Raji (cell line): ENCODE data around the gene SRC.

Experiments used
- POLR2A ChIP-seq: IDR thresholded peaks from 2 replicates; pipeline ENCODE4 v1.6.1; 2011; ENCODE audit warnings: low read depth, low read length, control low read depth; ENCODE audit not compliant: insufficient read depth

Gene SRC

DNA sequence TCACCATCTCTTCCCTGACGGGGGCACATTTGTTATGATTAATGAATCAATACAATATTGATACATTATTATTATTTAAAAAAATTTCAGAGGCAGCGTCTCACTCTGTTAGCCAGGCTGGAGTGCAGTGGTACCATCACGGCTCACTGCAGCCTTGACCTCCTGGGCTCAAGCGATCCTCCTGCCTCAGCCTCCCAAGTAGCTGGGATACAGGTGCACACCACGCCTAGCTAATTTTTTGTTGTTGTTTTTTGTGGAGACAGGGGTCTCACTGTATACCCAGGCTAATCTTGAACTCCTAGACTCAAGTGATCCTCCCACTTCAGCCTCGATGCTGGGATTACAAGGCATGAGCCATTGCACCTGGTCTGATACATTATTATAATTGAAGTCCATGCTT is 4.9 kb upstream of the SRC start:
- no peak for TF ChIP-seq POLR2A

DNA sequence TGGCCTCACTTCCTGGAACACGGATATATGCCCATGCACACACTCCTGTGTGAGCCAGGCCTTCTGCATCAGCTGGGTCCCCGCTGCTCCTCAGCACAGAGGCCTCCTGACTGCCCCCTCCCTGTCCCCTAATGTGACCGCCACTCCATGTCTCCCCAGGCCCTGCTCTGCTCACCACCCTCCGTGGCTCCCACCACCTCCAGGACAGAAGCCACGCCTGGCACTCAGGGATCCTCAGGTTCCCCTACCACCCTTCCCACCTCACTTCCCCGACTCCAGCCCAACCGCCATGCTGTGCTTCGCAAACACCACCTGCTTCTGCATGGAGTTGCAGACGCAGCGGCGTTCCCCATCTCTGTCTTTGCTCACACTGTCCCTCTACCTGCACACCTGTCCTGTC is 4.3 kb upstream of the SRC start:
- no peak for TF ChIP-seq POLR2A

DNA sequence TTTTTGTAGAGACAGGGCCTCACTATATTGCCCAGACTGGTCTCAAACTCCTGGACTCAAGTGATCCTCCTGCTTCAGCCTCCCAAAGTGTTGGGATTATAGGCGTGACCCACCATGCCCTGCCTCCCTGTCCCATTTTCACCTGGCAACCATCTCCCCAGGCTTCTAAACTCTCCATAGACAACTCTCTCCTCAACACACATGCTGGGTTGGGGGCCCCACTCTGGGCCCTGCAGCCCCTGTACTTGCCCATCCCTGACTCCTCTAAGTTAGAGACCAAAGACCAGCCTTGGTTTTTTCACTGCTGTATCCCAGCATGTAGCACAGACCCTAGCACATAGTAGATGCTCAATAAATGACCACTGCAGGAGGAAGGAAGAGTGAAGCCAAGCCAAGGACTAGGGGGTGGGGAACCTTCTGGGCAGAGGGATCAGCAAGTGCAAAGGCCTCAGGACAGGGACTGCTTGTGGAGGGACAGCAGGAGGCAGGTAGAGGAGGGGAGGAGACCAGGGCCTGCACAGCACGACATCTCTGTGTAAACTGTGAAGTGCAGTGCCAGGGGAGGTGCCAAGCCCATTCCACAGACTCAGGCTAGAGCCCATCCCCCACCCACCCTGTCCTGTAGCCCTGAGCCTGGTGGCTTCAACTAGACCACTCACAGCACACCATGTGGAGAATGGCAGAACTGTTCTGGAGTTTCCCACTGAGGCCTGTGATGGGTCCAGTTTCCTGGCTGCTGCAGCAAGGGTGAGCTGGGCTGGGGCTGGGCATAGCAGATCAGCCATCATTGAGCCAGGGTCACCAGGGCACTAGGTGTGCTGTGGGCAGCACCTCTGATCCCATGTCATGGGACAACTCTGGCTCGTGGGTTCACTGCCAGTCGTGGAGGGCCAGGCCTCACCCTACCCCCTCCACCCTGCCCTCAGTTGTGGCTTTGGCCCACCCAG is 3.4 kb upstream of the SRC start:
- no peak for TF ChIP-seq POLR2A

DNA sequence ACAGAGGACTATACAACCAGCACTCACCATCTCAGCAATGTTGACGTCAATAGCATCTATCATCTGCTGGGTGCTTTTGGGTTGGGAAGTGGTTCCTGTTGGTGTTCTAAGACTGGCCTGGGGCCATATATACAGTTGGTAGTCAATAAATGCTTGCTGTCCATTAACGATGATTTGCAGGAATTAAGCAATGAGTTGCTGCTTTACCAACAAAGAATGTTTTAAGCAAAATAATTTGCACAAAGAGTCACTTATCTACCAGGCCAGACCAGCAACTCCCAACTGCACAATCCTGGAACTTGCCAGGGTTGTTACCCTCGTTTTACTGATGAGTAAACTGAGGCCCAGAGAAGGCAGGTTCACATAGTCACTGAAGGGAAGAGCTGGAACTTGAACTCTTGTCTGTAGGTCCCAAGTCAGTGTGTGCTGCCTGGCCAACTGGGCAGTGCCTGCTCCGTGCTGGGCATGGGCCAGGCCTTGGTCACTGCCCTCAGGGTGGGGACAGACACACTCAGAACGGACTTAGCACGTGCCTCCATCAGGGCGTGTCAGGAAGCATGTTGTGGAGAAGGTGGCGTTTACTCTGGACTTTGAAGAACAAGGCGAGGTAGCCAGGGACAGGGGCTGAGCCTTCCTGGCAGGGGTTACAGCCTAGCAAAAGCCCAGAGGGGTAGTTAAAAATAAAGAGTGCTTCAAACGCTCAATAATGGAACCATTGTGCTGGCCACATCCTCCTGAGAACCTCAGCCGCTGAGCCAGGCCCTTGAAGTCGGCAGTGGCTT is 2.5 kb upstream of the SRC start:
- TF ChIP-seq POLR2A = no peak

DNA sequence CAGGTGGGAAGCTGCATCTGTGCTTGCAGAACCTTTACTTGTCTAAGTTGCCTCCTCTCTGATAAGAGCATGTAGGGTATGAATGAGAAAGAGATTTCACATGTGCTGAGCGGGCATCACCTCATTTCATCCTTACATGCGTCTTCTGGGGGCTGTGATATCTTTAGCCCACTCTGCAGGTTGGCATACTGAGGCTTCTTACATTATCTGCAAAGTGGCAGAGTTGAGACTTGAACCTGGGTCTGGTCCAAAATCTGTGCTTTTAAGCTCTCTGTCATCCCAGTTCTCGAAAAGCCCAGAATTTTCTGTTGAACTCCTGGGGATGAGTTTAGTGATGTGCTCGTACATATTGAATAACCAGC is 2.0 kb upstream of the SRC start:
- no peak for TF ChIP-seq POLR2A

DNA sequence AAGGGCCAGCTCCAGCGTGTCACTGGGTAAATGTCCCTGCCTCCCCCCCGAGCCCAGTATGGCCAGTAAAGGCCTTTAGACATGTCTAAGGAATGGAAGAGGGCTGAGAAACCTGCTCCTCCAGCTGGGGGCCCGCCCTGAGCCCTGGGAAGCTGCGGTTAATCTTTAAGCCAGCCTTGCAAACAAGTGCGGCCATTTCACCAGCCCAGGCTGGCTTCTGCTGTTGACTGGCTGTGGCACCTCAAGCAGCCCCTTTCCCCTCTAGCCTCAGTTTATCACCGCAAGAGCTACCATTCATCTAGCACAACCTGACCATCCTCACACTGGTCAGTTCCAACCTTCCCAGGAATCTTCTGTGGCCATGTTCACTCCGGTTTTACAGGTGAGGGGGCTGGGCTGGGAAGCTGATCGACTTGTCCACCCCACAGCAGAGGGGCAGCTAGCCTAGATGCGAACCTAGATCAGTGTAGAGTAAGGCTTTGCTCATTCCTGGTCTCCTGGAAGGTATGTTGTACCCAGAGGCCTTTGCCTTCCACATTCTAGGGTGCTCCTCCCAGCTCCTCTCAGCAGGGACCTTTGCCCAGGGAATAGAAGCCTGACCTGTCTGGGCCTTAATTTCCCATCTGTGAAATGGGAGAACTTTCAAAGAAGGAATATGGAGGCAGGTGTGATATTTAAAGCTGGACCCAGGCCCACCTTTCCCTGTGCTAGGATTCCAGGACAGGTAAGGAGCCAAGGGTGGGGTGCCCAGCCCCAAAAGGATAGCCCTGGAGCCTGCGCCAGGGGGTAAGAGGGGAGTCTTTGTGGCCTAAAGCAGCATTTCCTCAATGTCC is 1.2 kb upstream of the SRC start:
- TF ChIP-seq POLR2A = no peak

DNA sequence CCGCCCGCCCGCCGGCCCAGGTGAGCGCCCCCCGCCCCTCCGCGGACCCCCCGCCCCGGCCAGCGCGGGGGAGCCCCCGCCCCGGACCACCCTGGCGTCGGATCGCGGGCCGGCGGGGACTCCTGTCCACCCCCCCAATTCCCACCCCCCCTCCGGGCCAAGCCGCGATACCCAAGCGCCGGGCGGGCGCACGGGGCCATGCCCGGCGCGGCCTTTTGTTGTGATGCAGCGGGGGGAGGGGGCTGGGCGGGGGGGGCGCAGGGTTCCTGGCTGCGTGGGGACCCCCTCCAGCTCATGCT is 245 bp downstream of the SRC start:
- TF ChIP-seq POLR2A = no peak

DNA sequence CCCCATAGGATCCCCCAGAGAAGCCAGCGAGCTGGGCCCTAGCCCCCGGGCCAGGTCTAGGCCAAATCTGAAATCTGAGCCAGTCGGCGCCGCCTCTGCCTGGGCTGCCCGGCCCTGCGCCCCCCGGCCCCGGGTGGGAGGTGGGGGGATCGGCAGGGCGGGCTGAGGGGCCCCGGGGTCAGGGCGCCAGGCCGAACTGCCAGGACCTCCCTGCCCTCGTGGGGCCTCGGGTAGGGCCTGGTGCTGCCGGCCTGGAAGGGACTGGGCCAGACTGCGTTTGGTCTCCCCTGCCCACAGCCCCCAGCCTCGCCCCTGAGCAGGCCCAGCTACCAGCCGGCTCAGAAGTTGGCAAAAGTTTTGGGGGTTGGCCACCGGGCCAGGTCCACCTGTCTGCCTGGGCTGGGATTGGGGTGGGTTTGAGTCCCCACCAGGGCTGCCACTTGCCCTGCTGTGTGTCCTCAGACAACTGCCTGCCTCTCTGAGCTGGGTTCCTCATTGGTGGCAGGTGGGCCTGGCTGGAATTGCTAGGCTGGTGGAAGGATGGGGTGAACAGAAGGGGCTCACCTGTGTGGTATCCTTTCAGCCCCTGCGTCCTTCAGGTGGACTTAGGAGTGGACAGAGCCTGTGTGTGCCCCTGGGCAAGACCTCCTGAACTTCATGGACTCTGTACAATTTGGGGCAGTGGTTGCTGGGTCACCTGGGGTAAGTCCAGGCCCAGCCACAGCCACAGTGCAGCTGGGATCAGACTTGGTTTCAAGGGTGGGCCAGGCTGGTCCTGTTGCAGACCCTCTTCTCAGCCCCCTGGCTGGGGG is 801 bp downstream of the SRC start:
- TF ChIP-seq POLR2A = no peak

DNA sequence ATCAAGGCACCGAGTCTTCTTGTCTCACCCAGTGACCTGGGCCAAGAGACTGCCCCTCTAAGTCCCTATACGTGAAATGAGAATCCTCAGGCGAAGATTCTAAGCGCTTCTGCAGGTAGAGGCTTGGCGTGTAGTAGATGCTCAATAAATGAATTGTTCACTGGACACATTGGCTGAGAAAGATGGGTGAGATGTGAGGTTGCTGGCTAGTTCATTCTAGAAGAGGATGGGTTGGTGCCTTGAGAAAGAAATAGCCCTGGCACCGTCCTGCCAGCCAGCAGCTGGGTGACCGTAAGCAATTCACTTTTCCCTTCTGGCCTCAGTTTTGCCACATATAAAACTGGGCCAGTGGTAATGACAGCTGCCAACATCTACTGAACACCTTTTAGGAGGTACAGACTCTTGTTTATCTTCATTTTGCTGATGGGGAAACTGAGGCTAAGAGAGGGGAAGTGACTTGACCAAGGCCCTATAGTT is 1.4 kb downstream of the SRC start:
- TF ChIP-seq POLR2A = no peak

DNA sequence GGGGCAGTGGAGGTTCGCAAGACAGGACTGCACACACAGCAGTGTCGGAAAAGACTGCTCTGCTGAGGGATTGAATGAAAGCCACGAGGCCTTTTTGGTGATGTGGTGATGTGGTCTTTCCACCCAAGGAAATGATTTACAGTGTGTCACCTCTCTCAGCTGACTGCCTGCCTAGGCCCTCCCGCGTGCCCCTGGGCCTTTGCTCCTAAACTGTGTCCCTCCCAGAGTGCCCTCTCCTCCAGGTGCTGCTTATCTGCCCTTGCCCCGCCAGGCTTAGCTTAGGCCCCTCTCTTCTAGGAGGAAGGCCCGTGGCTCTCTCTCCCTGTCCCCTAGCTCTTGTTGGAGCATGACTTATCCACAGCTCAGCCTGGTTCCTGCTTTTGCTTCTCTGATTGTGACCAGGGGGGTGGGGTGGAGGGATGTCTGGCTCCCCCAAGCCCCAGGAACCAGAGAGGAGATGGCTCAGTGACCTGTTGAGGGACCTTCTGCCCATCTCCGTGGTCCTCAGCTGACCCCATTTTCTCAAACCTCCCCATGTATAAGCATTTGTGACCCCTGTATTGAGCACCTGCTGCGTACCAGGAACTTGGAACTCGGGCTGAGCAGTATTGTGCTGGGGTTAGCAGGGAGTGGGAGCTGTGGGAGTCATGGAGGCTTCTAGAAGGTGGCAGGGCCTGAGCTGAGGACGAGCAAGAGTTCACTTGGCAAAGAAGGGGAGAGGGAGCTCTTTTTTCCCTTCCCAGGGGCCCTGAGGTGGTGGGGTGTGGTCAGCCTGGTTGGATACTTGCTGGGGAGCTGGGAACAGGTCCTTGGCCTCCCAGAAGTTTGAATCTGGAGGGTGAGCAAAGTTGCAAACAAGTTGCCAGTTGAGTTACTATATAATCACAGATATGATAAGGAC is 2.2 kb downstream of the SRC start:
- no peak for TF ChIP-seq POLR2A

DNA sequence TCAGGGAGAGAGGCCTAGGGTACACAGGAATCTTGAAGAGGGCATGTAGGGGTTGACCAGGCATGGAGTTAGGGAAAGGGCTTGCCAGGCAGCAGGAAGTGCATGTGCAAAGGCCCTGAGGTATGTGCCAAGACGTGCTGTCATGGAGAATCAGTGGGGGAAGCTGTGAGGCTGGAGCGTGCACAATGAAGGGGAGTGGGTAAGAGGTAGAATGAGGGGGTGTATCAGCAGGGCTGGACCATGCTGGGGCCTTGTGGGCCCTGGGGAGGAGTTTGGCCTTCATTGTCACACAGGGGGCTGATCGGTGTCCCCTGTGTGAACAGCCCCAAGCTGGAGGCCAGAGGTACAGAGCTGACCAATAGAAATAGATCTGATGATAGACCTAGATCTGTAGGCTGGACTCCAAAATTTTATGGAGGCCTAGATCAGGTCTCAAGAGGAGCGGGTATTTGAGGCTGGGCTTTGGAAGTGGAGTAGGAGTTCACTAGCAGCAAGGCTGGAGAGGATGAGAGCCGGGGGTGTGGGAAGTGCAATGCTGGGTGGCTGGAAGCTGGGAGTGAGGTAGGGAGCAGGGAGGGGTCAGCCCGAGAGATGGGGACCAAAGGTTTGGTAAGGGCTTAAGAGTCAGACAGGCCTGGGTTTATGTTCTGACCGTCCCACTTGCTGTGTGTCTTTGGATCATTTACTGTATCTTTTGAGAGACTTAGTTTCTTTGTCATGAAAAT is 3.0 kb downstream of the SRC start:
- no peak for TF ChIP-seq POLR2A

DNA sequence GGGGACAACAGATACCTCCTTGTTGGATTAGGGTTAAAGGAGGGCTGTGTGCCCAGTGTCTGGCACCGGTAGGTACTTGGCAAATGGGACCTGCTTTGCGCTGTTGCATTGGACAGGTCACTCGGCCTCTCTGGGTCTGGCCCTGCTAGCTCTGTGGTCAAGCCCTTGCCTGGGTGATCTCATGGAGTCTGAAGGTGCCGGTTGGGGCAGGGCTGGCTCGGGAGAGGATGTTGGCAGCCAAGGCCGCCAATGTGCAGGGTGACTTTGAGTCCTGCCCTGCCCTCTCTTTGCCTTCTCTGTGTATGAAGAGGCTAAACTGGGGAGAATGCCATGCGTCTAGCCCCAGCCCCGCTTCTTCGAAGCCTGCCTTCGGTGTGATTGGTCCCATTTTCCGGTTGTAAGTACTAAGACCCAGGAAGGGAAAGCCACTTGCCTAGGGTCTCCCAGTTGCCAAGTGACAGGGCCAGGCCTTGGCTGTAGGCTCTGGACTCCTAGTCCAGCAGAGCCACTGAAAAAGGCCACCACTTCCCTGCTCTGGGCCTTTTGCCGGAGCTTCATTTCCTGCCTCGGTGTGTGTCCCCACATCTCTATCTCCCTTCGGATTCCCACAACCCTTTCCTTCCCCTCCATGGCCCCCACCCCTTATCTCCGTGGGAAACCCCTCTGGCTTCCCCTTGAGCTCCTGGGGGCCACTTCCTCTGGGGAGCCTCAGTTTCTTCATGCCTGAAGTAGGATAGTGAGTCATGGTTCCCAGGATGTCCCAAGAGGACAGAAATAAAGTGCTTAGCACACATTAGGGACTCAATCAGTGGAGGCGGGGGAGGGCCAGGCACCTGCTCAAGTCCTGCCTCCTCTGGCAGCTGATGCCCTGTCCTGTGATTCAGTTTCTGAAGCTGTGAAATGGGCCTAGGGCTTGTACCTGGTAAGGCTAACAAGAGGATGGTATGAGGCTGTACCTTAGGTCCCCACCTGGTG is 3.9 kb downstream of the SRC start:
- no peak for TF ChIP-seq POLR2A
